K562 (cell line): ENCODE measurements around the gene XRCC2. TPM values are rescaled to one million over a fixed set of nuclear protein-coding genes. Genes with fewer than 3 reads are reported as not detected.

Experiments used
- ATAC-seq: fragments of 200-7000 bp; cut with Tn5 transposase; 3 replicates; pipeline ENCODE4 v1.9.1; 2020; ENCODE audit warnings: moderate library complexity
- BruUV-seq: library from RNA; stranded (reverse); fragments of 400-500 nt; replicated peaks from 2 replicates; lab custom pipeline; 2021; lab: Mats Ljungman, UMichigan
- CTCF ChIA-PET: fragments of 300-600 bp; formaldehyde crosslinking; extraction: SDS; loops from one replicate; lab custom pipeline; 2021; ENCODE audit warnings: low intra/inter-chr PET ratio; lab: Yijun Ruan, JAX
- POLR2A ChIA-PET: fragments of 300-600, 350-650 bp; sonication (Branson Sonifier 250); formaldehyde crosslinking; extraction: SDS; loops from one replicate; lab custom pipeline; 2021; ENCODE audit warnings: antibody characterized with exemption, inconsistent platforms; lab: Yijun Ruan, JAX
- DNase-seq, 4 experiments: peaks; one replicate each; pipeline versions ENCODE4 v3.0.0 to v3.0.0-alpha.2; 2011 to 2018; ENCODE audit warnings: low spot score in 3 of 4, mixed read lengths in 3 of 4; ENCODE audit errors: extremely low read depth in 1 of 4
- FAIRE-seq: peaks from 2 replicates; lab custom pipeline; 2011; peaks lifted over from hg19 to GRCh38; lab: Jason Lieb, UNC
- H2AFZ ChIP-seq: 2 replicates; pipeline ENCODE4 v1.6.0; 2011; ENCODE audit warnings: low read depth, low read length, control low read depth, inconsistent platforms
- H3K27ac ChIP-seq: fragments of 200-600 bp; 3 replicates; pipeline ENCODE4 v1.8.0; 2011; ENCODE audit warnings: low read depth, mild to moderate bottlenecking, control low read depth, inconsistent platforms, low read length, moderate library complexity, mixed read lengths; ENCODE audit errors: extremely low read depth
- H3K27me3 ChIP-seq, 2 experiments: fragments of 300-600 bp in 1 of 2; 2 replicates in 1 of 2; 3 replicates in 1 of 2; pipeline versions ENCODE4 v1.6.0 to v1.8.0; 2011; ENCODE audit warnings: inconsistent platforms in 2 of 2, low read length in 2 of 2, mild to moderate bottlenecking in 1 of 2, mixed read lengths in 1 of 2, moderate library complexity in 1 of 2; ENCODE audit not compliant: control insufficient read depth in 2 of 2, insufficient read depth in 2 of 2
- H3K36me3 ChIP-seq: fragments of 300-600 bp; 3 replicates; pipeline ENCODE4 v1.8.0; 2011; ENCODE audit warnings: mild to moderate bottlenecking, low read length, inconsistent platforms; ENCODE audit not compliant: control insufficient read depth, insufficient read depth
- H3K4me1 ChIP-seq, 2 experiments: fragments of 200-600 bp in 1 of 2; replicated peaks in 1 of 2; 2 replicates in 1 of 2; 3 replicates in 1 of 2; pipeline versions ENCODE4 v1.5.1 to v1.8.0; 2011; ENCODE audit warnings: inconsistent platforms in 2 of 2, low read length in 2 of 2, mild to moderate bottlenecking in 1 of 2, mixed read lengths in 1 of 2, moderate library complexity in 1 of 2; ENCODE audit not compliant: control insufficient read depth in 2 of 2, insufficient read depth in 2 of 2
- H3K4me2 ChIP-seq: 2 replicates; pipeline ENCODE4 v1.6.1; 2011; ENCODE audit warnings: low read length, control low read depth, inconsistent platforms, mixed read lengths; ENCODE audit not compliant: insufficient read depth
- H3K4me3 ChIP-seq: fragments of 200-600 bp; sonication (generic), shearing (Covaris generic); 2 replicates; pipeline ENCODE4 v1.5.1; 2016; ENCODE audit warnings: control low read depth, inconsistent platforms
- H3K79me2 ChIP-seq: fragments of 200-600 bp; 3 replicates; pipeline ENCODE4 v1.8.0; 2011; ENCODE audit warnings: low read length, inconsistent platforms; ENCODE audit not compliant: control insufficient read depth, insufficient read depth
- H3K9ac ChIP-seq, 2 experiments: 2 replicates each; pipeline versions ENCODE4 v1.6.0 to v1.6.1; 2011; ENCODE audit warnings: low read depth in 2 of 2, low read length in 2 of 2, control low read depth in 1 of 2, inconsistent platforms in 1 of 2, mild to moderate bottlenecking in 1 of 2, mixed read lengths in 1 of 2; ENCODE audit not compliant: insufficient read depth in 1 of 2
- H3K9me1 ChIP-seq: one replicate; pipeline ENCODE4 v1.6.0; 2011; ENCODE audit warnings: inconsistent platforms, mild to moderate bottlenecking, low read length, moderate library complexity; ENCODE audit not compliant: control insufficient read depth, insufficient read depth
- H3K9me3 ChIP-seq: replicated peaks from 2 replicates; pipeline ENCODE4 v1.5.1; 2011; ENCODE audit warnings: low read depth, low read length, inconsistent platforms; ENCODE audit not compliant: control insufficient read depth, insufficient read depth
- H4K20me1 ChIP-seq: replicated peaks from 2 replicates; pipeline ENCODE4 v1.6.1; 2011; ENCODE audit warnings: low read length, inconsistent platforms, mixed read lengths; ENCODE audit not compliant: control insufficient read depth, insufficient read depth
- IRF2 ChIP-seq: sonication (generic); formaldehyde crosslinking; IDR thresholded peaks from 2 replicates; pipeline ENCODE4 v1.8.1; 2022; ENCODE audit warnings: mild to moderate bottlenecking, missing genetic modification reagents
- KDM1A ChIP-seq, 2 experiments: fragments of 450-650 bp; IDR thresholded peaks; 2 replicates each; pipeline ENCODE4 v1.6.1; 2016; ENCODE audit warnings: mild to moderate bottlenecking in 2 of 2
- KLF6 ChIP-seq: fragments of 250-450 bp; sonication (Bioruptor Pico); IDR thresholded peaks from 2 replicates; pipeline ENCODE4 v1.4.0; 2020; ENCODE audit warnings: mild to moderate bottlenecking, moderate library complexity, borderline replicate concordance
- NCOR1 ChIP-seq: fragments of 450-650 bp; IDR thresholded peaks from 2 replicates; pipeline ENCODE4 v1.6.1; 2016; ENCODE audit warnings: mild to moderate bottlenecking, moderate library complexity
- POLR3A ChIP-seq: IDR thresholded peaks from 2 replicates; pipeline ENCODE4 v1.6.1; 2011; ENCODE audit warnings: borderline replicate concordance, mild to moderate bottlenecking, moderate library complexity; ENCODE audit not compliant: insufficient read length, insufficient read depth; ENCODE audit errors: extremely low read depth
- PPARD ChIP-seq: fragments of 250-450 bp; sonication (Bioruptor Pico); IDR thresholded peaks from 2 replicates; pipeline ENCODE4 v1.8.0; 2022; ENCODE audit warnings: inconsistent platforms, mild to moderate bottlenecking, moderate library complexity
- RBM22 ChIP-seq: fragments of 200-400 bp; formaldehyde crosslinking; IDR thresholded peaks from 2 replicates; pipeline ENCODE4 v1.6.1; 2018; ENCODE audit warnings: low read length, low read depth; ENCODE audit not compliant: poor library complexity, severe bottlenecking
- SMAD4 ChIP-seq: fragments of 250-450 bp; sonication (Bioruptor Pico); conservative IDR thresholded peaks from 2 replicates; pipeline ENCODE4 v1.8.0; 2021; ENCODE audit warnings: inconsistent platforms, mild to moderate bottlenecking, moderate library complexity
- STAT5B ChIP-seq: fragments of 250-450 bp; sonication (Bioruptor Pico); IDR thresholded peaks from 2 replicates; pipeline ENCODE4 v1.8.0; 2021; ENCODE audit warnings: mild to moderate bottlenecking, inconsistent platforms
- TRIM28 ChIP-seq: fragments of 450-650 bp; IDR thresholded peaks from 2 replicates; pipeline ENCODE4 v1.6.1; 2017
- ZNF174 ChIP-seq: fragments of 250-450 bp; sonication (Bioruptor Pico); IDR thresholded peaks from 2 replicates; pipeline ENCODE4 v1.4.0; 2020; ENCODE audit warnings: mild to moderate bottlenecking
- ZNF785 ChIP-seq: fragments of 250-450 bp; sonication (Bioruptor Pico); IDR thresholded peaks from 2 replicates; pipeline ENCODE4 v1.4.0; 2020; ENCODE audit warnings: mild to moderate bottlenecking
- WGBS: fragments of 100-300 bp; shearing (Covaris generic); methylation state at CpG from one replicate; pipeline ENCODE4 v1.1.6; 2016; ENCODE audit warnings: low coverage, mixed read lengths; ENCODE audit not compliant: insufficient coverage; ENCODE audit errors: missing lambda C conversion rate; 5-methylcytosine and 5-hydroxymethylcytosine counted together
- in situ Hi-C: fragments of 300-500 bp; cut with MboI; formaldehyde crosslinking; loops from 4 replicates; pipeline ENCODE4 v1.15.0; 2018; ENCODE audit warnings: inconsistent platforms, mixed read lengths
- intact Hi-C: fragments of 100-400 bp; cut with micrococcal nuclease; formaldehyde crosslinking; loops from 2 replicates; pipeline ENCODE4 v1.14.2; 2022
- polyA plus RNA-seq, 8 experiments: library from polyadenylated mRNA; depleted of rRNA in 4 of 8; stranded (reverse) in 5 of 8; unstranded in 3 of 8; fragments of >200 nt; fragmentation: Nextera tagmentation in 2 of 8; fragmentation: Illumina TruSeq in 1 of 8; extraction: Ambion mirVana in 2 of 8; extraction: Trizol in 1 of 8; gene quantifications; 2 replicates each; pipeline versions ENCODE4 v1.2.1 to v1.2.3, GENCODE V29; 2011 to 2014; ENCODE audit warnings: inconsistent platforms in 1 of 8, missing spikeins in 1 of 8
- total RNA-seq, 7 experiments: library from RNA; depleted of rRNA in 6 of 7; stranded (reverse); fragments of >200 nt in 6 of 7; fragmentation: Illumina TruSeq in 2 of 7; extraction: Trizol in 2 of 7; gene quantifications; 2 replicates each; pipeline versions ENCODE4 v1.2.1 to v1.2.3, GENCODE V29; 2011 to 2021; ENCODE audit warnings: low replicate concordance in 1 of 7
- TF ChIP-seq, protein P1 (sequence below): fragments of 450-650 bp; IDR thresholded peaks from 2 replicates; pipeline ENCODE4 v1.6.1; 2018; ENCODE audit warnings: mild to moderate bottlenecking, low read depth; ENCODE audit not compliant: partially characterized antibody
- TF ChIP-seq, protein P2 (sequence below): fragments of 250-450 bp; sonication (Bioruptor Pico); IDR thresholded peaks from 2 replicates; pipeline ENCODE4 v1.5.0; 2020; ENCODE audit warnings: mild to moderate bottlenecking
- TF ChIP-seq, protein P3 (sequence below): fragments of 250-450 bp; sonication (Bioruptor Pico); IDR thresholded peaks from 2 replicates; pipeline ENCODE4 v1.5.0; 2021; ENCODE audit warnings: mild to moderate bottlenecking, borderline replicate concordance

XRCC2 gene
- total and polyA plus RNA-seq, 9 of the 15 experiments (the other 6 are each of a cell fraction or from before 2014, with no cell fraction given): 16.2 to 58.0 (median 39.8) TPM

DNA sequence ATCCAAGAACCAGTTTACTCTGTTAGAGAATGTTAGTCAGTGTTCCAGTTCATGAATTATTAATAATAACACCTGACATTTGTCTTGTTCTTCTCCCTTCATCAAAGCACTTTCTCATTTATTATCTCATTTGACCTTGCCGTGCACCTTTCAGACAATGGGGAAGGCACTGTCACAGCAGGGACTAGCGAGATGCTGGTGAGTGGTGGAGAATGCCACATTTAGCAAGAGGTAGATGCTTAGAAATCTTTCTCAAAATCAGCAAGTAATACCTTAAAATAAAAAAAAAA is 34.2 kb upstream of the XRCC2 start:
- intact Hi-C loops (loop anchor here (10.0 kb wide), 2 partner anchors 115 to 545 kb away; no protein-coding TSS in a partner anchor), in situ Hi-C loops (no loop called here)
- H3K27ac ChIP-seq: no peak overlapping the region
- H3K9me1 ChIP-seq: no peaks in the 10 kb centered on the region
- ATAC-seq: no peak
- CTCF ChIA-PET: no interaction called here
- H3K9me3 ChIP-seq: peaks cover 4% of the 10 kb centered on the region
- no peak overlapping the region for H2AFZ ChIP-seq
- FAIRE-seq: peak; percentile 46
- 6% methylated on average over 2 of the region's 2 CpGs for WGBS
- no peaks in the 10 kb centered on the region for H4K20me1 ChIP-seq
- POLR2A ChIA-PET: interaction anchor here (1.0 to 1.2 kb wide), 3 partner anchors 11 to 369 kb away, joined by 3 to 6 read pairs (median 3); no protein-coding TSS in a partner anchor
- H3K4me1 ChIP-seq: peaks cover 0 to 4% of the 10 kb centered on the region in 2 experiments; a peak in 2 of 5 replicates
- BruUV-seq: no TSS peak
- 0 out of 5 replicates have a peak, but pooled peaks cover 0 to 1% of the 10 kb centered on the region in 2 experiments for H3K27me3 ChIP-seq
- no peak overlapping the region for H3K9ac ChIP-seq
- no peaks in the 10 kb centered on the region for H3K36me3 ChIP-seq
- no peaks in the 10 kb centered on the region for H3K79me2 ChIP-seq
- no peak overlapping the region for H3K4me3 ChIP-seq
- no peak for DNase-seq
- H3K4me2 ChIP-seq: no peak overlapping the region
- TF ChIP-seq SMAD4 (no peak), STAT5B (CRISPR knock-in tag) (no peak), KDM1A (IDR thresholded peaks at IDR 0.05) (no peak), ZNF174 (no peak), IRF2 (CRISPR knock-in tag) (no peak), ZNF785 (CRISPR knock-in tag) (no peak), PPARD (CRISPR knock-in tag) (no peak), RBM22 (no peak), KLF6 (CRISPR knock-in tag) (no peak), NCOR1 (no peak), TRIM28 (no peak), POLR3A (no peak)
- TF ChIP-seq, protein P1, sequence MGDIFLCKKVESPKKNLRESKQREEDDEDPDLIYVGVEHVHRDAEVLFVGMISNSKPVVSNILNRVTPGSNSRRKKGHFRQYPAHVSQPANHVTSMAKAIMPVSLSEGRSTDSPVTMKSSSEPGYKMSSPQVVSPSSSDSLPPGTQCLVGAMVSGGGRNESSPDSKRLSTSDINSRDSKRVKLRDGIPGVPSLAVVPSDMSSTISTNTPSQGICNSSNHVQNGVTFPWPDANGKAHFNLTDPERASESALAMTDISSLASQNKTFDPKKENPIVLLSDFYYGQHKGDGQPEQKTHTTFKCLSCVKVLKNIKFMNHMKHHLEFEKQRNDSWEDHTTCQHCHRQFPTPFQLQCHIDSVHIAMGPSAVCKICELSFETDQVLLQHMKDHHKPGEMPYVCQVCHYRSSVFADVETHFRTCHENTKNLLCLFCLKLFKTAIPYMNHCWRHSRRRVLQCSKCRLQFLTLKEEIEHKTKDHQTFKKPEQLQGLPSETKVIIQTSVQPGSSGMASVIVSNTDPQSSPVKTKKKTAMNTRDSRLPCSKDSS: no peak
- TF ChIP-seq, protein P2, sequence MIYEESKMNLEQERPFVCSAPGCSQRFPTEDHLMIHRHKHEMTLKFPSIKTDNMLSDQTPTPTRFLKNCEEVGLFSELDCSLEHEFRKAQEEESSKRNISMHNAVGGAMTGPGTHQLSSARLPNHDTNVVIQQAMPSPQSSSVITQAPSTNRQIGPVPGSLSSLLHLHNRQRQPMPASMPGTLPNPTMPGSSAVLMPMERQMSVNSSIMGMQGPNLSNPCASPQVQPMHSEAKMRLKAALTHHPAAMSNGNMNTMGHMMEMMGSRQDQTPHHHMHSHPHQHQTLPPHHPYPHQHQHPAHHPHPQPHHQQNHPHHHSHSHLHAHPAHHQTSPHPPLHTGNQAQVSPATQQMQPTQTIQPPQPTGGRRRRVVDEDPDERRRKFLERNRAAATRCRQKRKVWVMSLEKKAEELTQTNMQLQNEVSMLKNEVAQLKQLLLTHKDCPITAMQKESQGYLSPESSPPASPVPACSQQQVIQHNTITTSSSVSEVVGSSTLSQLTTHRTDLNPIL (CRISPR knock-in tag): no peak
- TF ChIP-seq, protein P3, sequence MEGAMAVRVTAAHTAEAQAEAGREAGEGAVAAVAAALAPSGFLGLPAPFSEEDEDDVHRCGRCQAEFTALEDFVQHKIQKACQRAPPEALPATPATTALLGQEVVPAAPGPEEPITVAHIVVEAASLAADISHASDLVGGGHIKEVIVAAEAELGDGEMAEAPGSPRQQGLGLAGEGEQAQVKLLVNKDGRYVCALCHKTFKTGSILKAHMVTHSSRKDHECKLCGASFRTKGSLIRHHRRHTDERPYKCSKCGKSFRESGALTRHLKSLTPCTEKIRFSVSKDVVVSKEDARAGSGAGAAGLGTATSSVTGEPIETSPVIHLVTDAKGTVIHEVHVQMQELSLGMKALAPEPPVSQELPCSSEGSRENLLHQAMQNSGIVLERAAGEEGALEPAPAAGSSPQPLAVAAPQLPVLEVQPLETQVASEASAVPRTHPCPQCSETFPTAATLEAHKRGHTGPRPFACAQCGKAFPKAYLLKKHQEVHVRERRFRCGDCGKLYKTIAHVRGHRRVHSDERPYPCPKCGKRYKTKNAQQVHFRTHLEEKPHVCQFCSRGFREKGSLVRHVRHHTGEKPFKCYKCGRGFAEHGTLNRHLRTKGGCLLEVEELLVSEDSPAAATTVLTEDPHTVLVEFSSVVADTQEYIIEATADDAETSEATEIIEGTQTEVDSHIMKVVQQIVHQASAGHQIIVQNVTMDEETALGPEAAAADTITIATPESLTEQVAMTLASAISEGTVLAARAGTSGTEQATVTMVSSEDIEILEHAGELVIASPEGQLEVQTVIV (CRISPR knock-in tag): no peak
